ENCODE data around the gene MAB21L4.

MAB21L4 gene

DNA sequence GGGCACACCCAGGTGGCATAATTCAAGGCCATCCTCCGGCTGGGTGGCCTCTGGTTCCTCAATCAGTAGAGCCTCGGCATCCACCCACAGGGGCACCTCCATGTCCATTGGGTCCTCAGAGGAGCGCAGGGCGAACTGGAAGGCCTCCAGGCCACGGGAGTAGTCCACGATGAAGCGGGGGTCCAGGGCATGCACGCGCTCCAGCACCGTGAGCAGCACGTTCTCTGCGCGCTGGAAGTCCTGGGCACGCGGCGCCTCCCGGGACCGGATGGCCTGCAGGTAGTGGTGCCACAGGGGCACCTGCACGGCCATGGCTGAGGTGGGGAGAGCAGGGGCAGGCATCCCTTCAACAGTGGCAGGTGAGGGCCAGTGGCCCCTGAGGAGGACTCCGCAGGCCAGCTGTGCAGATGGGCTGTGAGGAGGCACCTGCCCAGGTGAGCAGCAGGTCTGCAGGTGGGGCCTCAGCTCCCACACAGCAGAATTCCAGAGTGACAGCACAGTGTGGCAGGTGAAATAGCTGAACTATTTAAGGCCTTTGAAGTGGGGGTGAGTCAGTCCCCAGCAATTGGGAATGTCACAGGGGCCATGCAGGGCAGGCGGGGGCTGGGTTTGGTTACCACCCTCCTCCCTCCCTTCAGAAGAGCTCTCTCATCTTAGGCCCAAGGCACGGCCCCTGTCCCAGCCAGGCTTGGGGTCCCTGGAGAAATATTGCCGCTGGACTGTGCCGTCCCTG is at the start of gene MAB21L4:
Gene MAB21L4, minus strand, starts transcription at position 501 of the 733 bp plus-strand sequence. Its CDS starts 159 bp downstream, at position 342.
- DNase-seq (ENCODE audit: low read depth in 3 of 3), result no peak

- DNase-seq (ENCODE audit: low read depth in 3 of 3), result no peak
Observed at GRCh38 chr2:240936106-240936505, 40.1 kb upstream of the MAB21L4 start.

- DNase-seq (ENCODE audit: low read depth in 3 of 3), result no peak
Observed at GRCh38 chr2:240935103-240935876, 39.3 kb upstream of the MAB21L4 start.

- DNase-seq (ENCODE audit: low read depth in 3 of 3), result no peak
Observed at GRCh38 chr2:240934701-240935102, 38.7 kb upstream of the MAB21L4 start.

GRCh38 chr2:240933966-240934700 is 38.2 kb upstream of the MAB21L4 start:
- no peak for DNase-seq (ENCODE audit: low read depth in 3 of 3)

DNA sequence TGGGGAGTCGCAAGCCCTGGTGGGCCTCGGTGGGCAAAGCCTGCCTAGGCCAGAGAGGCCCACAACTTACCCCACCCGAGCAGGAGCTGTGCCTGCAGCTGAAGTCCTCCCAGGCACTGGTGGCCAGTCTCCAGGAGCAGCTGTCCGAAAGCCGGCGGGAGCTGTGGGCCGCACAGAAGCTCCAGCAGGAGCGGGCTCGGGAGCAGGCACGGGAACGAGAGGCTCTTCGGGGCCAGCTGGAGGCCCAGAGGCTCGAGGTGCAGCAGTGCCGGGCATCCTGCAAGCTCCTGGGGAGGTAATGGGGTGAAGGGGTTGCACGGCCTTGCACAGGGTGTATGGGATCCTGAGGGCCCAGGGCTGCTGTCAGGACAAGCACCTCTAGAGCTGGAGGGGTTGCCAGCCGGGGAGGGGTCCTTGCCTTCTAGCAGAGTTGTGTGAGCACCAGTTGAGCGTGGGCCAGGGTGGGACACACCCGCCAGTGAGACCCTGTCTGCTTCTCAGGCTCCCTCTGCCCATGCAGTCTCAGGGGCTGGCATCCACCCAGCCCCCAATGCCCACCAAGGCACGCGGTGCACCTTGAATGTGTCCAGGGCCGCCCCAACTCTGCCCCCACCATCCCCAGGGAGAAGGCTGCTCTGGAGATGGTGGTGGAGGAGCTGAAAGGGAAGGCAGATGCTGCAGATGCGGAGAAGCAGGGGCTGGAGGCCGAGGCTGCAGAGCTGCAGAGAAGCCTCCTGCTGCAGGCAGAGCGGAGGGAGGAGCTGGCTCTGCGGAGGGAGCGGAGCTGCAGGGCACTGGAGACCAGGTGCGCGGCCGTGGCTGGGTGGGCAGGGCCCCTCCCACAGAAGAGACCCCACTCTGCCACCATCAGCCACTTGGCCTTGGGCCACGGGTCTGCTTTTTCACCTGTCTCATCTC is 37.4 kb upstream of the MAB21L4 start:
- DNase-seq (ENCODE audit: low read depth in 3 of 3), result no peak

- DNase-seq (ENCODE audit: low read depth in 3 of 3), result no peak
Observed at GRCh38 chr2:240932724-240933047, 36.7 kb upstream of the MAB21L4 start.

DNA sequence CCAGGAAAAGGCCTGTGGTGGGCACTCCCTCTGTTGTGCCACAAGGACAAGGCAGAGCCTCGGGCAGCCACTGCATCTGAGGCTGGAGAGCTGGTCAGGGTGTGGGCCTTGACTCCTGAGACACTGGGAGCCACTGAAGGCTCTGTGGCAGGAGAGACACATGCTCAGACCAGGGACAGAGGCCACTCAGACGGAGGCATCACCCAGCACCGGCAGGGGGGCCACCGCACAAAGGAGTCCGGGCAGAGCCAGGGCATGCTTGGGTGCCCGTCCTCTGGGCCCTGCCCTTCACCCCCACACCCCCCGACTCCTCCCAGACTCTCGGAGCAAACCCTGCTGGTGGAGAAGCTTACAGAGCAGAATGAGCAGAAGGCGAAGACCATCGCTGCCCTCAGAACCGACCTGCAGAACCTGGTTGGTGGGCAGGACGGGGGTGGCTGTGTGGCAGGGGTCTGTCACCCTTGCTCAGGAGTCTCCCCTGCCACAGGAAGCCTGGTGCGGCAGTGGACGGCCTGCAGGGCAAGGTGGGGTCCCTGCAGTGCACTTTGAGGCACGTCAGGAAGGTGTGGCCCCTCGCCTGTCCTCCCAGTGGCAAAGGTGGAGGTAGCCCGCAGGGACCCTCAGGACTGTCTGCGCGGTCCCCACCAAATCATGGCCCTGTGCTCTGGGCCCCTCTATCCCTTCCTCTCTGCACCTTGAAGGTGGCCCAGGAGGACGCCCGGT is 36.2 kb upstream of the MAB21L4 start:
- no peak for DNase-seq (ENCODE audit: low read depth in 3 of 3)

- no peak for DNase-seq (ENCODE audit: low read depth in 3 of 3)
Observed at GRCh38 chr2:240931319-240931949, 35.5 kb upstream of the MAB21L4 start.

DNA sequence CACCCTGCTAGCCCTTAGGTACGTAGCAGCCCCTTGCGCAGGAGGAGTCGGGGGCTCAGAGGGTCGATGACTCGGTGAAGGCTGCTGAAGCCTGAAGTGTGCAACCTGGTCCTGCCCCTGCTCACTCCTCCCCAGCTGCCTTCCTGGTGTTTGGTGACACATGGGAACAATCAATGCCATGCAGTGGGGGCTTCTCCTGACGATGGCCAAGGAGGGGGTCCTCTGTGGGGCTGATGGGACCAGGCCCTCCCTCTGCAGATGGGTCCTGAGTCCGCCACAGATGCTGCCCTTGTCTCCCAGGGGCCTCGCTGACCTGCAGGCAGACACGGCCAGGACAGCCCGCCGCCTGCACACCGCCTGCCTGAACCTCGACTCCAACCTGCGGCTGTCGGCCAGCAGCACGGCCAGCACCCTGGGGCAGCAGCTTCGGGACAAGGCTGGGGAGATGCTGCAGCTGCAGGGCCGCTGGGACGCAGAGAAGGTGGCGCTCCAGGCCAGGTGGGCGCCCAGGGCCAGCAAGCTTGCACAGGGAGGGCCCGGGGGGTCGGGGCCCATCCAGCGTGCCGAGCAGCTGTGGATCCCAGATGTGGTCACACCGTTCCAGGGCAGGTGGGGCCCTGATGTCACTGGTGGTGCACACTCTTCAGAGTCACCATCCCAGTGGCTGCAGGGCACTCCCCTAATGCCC is 34.8 kb upstream of the MAB21L4 start:
- no peak for DNase-seq (ENCODE audit: low read depth in 3 of 3)

- DNase-seq (ENCODE audit: low read depth in 3 of 3), result no peak
Observed at GRCh38 chr2:240930096-240930630, 34.2 kb upstream of the MAB21L4 start.

DNA sequence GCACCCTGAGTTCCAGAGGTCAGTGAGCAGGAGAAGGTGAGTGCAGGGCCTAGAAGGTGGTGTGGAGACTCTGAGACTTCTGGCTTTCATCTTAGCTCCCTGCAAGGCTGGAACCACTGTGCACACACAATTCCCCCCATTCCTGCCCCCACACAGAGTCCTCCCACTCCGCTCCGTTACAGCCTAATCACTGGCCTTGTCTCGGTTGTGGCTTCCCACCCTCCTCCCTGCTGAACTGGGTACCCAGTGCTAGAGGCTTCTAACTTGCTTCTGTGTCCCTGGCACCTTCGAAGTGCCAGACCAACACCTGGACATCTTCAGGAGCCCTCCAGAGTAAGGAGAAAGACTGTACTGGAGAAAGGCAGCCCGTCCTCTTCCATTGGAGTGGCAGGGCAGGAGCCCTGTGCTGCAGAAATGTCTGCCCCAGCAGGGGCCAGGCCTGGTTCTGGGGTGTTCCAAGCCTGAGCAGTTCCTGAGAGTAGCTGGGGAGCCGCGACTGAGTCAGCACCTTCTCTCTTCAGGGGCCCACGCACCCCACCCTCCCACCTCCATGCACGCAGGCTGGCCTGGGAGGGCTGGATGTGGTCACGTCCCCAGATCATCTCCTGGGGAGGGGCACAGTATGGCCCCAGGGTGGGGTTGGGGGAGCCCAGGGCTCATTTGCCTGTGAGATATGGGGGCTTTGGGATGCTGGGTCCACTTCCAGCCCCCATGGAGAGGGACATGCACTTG is 33.6 kb upstream of the MAB21L4 start:
- DNase-seq (ENCODE audit: low read depth in 3 of 3), result no peak

GRCh38 chr2:240928476-240929363 is 32.8 kb upstream of the MAB21L4 start:
- DNase-seq (ENCODE audit: low read depth in 3 of 3), result no peak

GRCh38 chr2:240927390-240927781 is 31.4 kb upstream of the MAB21L4 start:
- DNase-seq (ENCODE audit: low read depth in 3 of 3), result no peak

- DNase-seq (ENCODE audit: low read depth in 3 of 3), result no peak
Observed at GRCh38 chr2:240926516-240927389, 30.8 kb upstream of the MAB21L4 start.

DNA sequence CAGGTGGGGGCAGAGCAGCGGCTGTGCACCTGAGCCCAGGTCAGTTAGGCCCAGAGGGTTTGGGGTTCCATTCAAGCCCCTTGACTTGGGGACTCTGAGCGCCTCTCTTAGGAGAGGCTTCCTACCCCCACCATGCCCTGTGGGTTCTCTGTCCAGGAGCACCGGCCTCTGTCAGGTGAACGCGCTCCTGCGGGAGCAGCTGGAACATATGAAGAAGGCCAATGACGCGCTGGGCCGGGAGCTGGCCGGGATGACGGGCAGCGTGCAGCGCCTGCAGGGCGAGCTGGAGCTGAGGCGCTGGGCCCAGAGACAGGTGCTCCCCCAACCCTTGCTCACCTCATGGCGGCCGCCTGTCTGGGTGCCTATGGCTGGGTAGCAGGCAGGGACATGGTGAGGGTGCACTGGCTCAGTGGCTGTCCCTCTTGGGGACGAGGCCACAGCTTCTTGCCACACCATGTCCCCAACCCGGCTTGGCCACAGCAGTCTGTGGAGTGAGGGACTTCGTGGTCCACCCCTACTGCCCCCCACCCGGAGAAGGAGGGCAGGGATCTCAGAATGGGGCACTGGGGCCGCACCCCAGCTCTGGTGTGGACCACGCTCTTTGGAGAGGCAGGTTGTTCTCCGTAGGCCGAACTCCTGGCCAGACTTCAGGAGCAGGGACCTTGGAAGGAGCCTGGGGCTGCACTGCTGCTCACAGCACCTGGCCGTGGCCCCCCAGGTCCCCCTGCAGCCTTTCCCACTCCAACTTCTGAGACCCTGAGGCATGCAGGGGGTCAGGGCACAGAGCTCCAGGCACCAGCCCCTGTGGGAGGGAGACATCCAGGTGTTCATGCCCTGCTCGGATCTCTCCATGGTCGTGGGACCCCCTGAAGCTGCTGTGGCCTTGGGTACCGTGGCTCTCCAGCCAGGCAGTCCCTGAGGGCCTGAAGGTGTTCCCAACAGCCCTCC is 29.9 kb upstream of the MAB21L4 start:
- DNase-seq (ENCODE audit: low read depth in 3 of 3), result no peak

All from stimulated activated CD4-positive, alpha-beta T cell treated with anti-CD3 and anti-CD28 coated beads, TNF-alpha, amount 100 ng/mL, for 4 hours (primary cell).